ENCODE results near the gene INO80. TPM values are rescaled to one million over a fixed set of nuclear protein-coding genes. Genes with fewer than 3 reads are reported as not detected.

The INO80 gene
- total RNA-seq, 6 experiments from 2014 or later: 18.3 to 23.6 (median 19.4) TPM

- Mint-ChIP-seq H3K36me3 (ENCODE audit: low read depth) (peaks cover 14% of the 10 kb centered on the region), H3K4me1 (ENCODE audit: low read depth) (peaks cover 24% of the 10 kb centered on the region), H3K4me3 (no peak overlapping the region), H3K27me3 (ENCODE audit: insufficient read depth) (peaks cover 4% of the 10 kb centered on the region), H3K27ac (no peak overlapping the region), H3K9me3 (no peaks in the 10 kb centered on the region)
- DNase-seq: no peak
- no peak for TF ChIP-seq CTCF (IDR thresholded peaks at IDR 0.05)
Measured at GRCh38 chr15:40959331-40960141, 156.5 kb downstream of the INO80 start.

- no peaks in the 10 kb centered on the region for H3K9me3 Mint-ChIP-seq
- H3K4me3 Mint-ChIP-seq: no peak overlapping the region
- peaks cover 4% of the 10 kb centered on the region for H3K27me3 Mint-ChIP-seq (ENCODE audit: insufficient read depth)
- peaks cover 14% of the 10 kb centered on the region for H3K36me3 Mint-ChIP-seq (ENCODE audit: low read depth)
- peaks cover 32% of the 10 kb centered on the region for H3K4me1 Mint-ChIP-seq (ENCODE audit: low read depth)
- DNase-seq: no peak
- no peak overlapping the region; the same call in 1 of the 2 replicates for H3K27ac Mint-ChIP-seq
- no peak for TF ChIP-seq CTCF (IDR thresholded peaks at IDR 0.05)
Measured at GRCh38 chr15:40958723-40959122, 157.4 kb downstream of the INO80 start.

GRCh38 chr15:40958146-40958545 lies 157.9 kb downstream of the INO80 start:
- Mint-ChIP-seq H3K4me1 (ENCODE audit: low read depth) (peaks cover 32% of the 10 kb centered on the region), H3K27ac (no peak overlapping the region; the same call in 1 of the 2 replicates), H3K9me3 (no peaks in the 10 kb centered on the region), H3K36me3 (ENCODE audit: low read depth) (peaks cover 14% of the 10 kb centered on the region), H3K27me3 (ENCODE audit: insufficient read depth) (peaks cover 4% of the 10 kb centered on the region), H3K4me3 (no peak overlapping the region)
- no peak for TF ChIP-seq CTCF (IDR thresholded peaks at IDR 0.05)
- DNase-seq: no peak

- peaks cover 35% of the 10 kb centered on the region for H3K4me1 Mint-ChIP-seq (ENCODE audit: low read depth)
- no peak for TF ChIP-seq CTCF (IDR thresholded peaks at IDR 0.05)
- peaks cover 4% of the 10 kb centered on the region for H3K27me3 Mint-ChIP-seq (ENCODE audit: insufficient read depth)
- H3K36me3 Mint-ChIP-seq (ENCODE audit: low read depth): peaks cover 11% of the 10 kb centered on the region; the same call in 1 of the 2 replicates
- no peak for DNase-seq
- no peak overlapping the region for H3K27ac Mint-ChIP-seq
- H3K9me3 Mint-ChIP-seq: no peaks in the 10 kb centered on the region
- no peak overlapping the region; the same call in 1 of the 2 replicates for H3K4me3 Mint-ChIP-seq
Measured at GRCh38 chr15:40957581-40958051, 158.5 kb downstream of the INO80 start.

GRCh38 chr15:40957041-40957555 lies 159.0 kb downstream of the INO80 start:
- TF ChIP-seq CTCF (IDR thresholded peaks at IDR 0.05): no peak
- H3K4me1 Mint-ChIP-seq (ENCODE audit: low read depth): peaks cover 40% of the 10 kb centered on the region
- no peak for DNase-seq
- no peaks in the 10 kb centered on the region for H3K9me3 Mint-ChIP-seq
- H3K36me3 Mint-ChIP-seq (ENCODE audit: low read depth): peaks cover 6% of the 10 kb centered on the region; the same call in 1 of the 2 replicates
- no peak overlapping the region for H3K4me3 Mint-ChIP-seq
- H3K27ac Mint-ChIP-seq: no peak overlapping the region; the same call in 1 of the 2 replicates
- peaks cover 4% of the 10 kb centered on the region for H3K27me3 Mint-ChIP-seq (ENCODE audit: insufficient read depth)
